Nucleus accumbens (tissue), 56 donors: ENCODE measurements around the gene FBXO4.
"Not testable (repeated sequence)": the region's sequence is repeated elsewhere in the genome, so short reads cannot be mapped to it uniquely, and the experiment has no call there.

Source experiments
- DNase-seq, 56 donors: peaks; one replicate each; lab custom pipeline; 2025; lab: John Stamatoyannopoulos, UW

Gene FBXO4

GRCh38 chr5:41921166-41921565, 3.9 kb upstream of the FBXO4 start:
- DNase-seq: no peak

- DNase-seq: no peak
These were observed 3.2 kb upstream of the FBXO4 start for GRCh38 chr5:41921874-41922273.

- DNase-seq: no peak
These were observed 582 bp upstream of the FBXO4 start for GRCh38 chr5:41924526-41924871.

DNA sequence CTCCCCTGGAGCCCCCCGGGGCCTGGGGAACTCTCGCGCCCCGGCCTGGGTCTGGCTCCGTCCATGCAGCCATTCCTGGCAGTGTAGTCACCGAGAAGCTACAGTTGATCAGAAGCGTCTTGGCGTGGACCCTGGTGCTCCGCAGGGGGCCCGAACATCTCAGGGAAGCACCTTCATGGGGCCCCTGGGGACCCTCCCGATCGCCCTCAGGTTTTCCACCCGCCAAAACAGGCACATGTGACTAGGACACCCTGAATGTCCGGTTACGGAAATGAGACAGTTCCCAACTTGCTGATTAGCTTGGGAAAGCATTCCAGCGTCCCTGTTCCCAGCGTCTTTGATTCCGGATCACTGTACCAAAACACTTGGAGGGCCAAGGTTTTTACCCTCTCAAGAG, 472 bp downstream of the FBXO4 start:
- DNase-seq: peak in 29 of 56 donors; percentile 7 to 62 (median 38)

DNA sequence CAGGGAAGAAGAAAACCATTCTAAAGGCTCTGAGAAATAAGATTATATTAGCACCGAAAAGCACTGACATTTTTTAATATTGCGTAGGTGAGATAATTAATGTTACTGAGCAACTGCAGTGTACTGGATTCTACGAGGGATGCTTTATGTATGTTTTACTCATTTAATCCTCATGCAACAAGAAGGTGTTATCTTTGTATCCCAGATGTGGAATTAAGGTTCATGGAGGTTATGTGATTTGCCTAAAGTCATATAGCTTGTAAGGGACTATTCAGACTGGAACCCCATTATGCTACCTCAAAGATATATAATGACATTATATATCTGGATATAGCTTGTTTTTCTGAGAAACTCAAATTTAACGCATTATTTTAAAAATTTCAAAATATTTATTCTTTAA, 2.5 kb downstream of the FBXO4 start:
- DNase-seq: no peak

- no peak for DNase-seq
These were observed 4.0 kb downstream of the FBXO4 start for GRCh38 chr5:41929035-41929434.

- no peak for DNase-seq
These were observed 7.7 kb downstream of the FBXO4 start for GRCh38 chr5:41932770-41933169.

GRCh38 chr5:41935544-41935943, 10.5 kb downstream of the FBXO4 start:
- DNase-seq: no peak

DNA sequence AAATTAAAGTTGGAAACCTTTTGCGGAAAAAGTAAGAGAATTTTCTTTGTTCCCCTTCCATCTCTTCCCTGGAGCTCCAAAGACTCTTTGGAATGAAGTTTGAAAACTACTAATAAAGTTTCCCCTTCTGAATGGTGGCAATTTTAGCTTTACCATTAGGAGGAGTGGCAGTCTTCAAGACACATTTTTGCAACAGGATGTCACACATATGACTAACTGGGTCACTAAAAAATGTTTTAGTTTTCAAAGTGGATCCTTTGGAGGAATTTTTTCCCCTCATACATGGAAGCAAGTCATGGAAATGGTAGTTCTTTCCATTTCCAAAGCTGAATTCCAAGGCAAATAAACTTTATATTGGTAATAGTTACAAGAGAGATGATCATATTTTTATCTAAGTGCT, 15.6 kb downstream of the FBXO4 start:
- no peak for DNase-seq

- DNase-seq: not testable (repeated sequence)
These were observed 20.4 kb downstream of the FBXO4 start for GRCh38 chr5:41945332-41945955.

DNA sequence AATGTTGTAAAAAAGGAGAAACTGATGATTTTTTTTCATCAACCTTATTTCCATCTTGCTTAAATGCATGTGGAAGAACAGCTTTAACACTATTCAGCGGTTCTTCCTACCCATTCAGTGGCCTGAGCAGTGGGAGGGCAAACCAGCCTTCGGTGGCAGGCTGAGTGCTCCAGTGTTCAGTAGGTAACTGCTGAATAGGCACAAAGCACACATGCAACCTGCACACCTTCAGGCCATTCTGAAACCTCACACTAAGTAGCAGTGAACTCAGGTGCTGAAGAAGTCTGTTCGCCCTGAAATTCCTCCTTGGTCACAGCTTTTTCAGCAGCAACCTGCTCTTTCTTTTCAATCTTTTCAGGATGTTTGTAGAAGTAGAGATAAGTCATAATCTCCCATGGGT, 26.1 kb downstream of the FBXO4 start:
- DNase-seq: no peak

DNA sequence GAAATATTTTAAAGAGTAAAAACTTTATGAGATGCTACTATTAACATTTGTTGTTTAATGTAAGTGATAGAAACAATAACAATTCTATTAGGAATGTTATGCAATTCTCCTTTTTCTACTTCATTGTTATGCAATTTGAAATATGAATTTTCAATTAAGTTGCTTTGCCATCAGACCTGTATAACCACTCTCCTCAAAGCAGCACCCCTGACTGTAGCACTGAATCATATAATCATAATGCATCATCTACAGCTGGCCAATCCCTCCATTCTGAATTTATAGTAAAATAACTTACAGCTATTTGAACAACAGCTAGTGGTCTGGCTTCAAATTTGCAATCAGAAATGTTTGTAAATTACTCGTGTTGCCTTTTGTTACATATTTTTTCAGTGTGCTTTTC, 29.2 kb downstream of the FBXO4 start:
- no peak for DNase-seq

GRCh38 chr5:41955432-41956024, 30.4 kb downstream of the FBXO4 start:
- DNase-seq: no peak

DNA sequence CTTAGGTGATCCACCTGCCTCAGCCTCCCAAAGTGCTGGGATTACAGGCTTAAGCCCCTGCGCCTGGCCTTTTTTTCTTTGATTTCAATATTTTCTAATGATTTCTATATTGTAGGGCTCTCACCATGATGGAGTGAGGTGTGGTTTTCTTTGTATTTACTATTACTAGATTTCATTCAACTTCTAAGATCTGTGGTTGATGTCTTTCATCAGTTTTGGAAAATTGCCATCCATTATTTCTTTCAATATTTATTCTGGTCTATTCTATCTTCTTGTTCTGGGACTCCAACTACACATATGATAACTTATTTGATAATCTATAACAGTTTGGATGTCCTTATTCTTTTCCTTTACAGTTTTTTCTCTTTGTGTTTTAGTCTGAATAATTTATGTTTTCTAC, 31.9 kb downstream of the FBXO4 start:
- DNase-seq: no peak

GRCh38 chr5:41960481-41960880, 35.4 kb downstream of the FBXO4 start:
- no peak for DNase-seq

DNA sequence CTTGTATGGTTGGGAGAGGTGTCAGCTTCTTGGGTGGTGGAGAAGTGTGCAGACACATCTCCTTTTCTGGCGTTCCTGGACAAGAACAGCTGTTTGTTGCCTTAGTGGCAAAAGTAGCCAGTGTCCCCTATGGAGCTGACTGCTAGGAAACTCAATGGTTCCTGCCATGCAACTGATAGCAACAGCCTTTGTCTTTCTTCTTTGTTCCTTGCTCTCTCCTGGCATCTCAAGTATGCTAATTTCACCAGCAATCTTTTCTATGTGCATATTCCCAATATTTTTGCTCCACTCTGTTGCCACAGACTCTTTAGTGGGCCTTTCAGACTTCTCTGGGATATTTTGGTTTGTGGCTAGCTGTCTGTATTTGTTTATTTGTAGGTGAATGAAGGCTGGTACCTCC, 36.7 kb downstream of the FBXO4 start:
- DNase-seq: no peak

DNA sequence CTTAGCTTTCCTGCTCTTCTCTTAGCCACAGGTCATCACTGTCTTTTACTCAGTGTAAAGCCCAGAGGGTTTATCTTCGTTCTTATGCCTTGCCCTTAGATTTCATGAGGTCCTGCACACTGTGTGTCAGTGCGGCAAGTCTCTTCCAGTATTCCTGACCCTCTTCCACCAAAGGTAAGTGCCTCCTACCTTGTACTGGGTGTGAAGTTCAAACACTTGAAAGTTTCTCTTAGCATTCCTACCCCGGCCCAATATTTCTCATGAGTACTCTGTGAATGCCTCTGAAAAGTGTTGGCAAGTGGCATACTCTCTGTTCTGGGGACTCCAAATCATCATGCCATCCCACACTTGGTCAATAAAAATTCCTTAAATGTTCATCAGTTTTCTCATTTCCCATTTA, 37.4 kb downstream of the FBXO4 start:
- DNase-seq: no peak

DNA sequence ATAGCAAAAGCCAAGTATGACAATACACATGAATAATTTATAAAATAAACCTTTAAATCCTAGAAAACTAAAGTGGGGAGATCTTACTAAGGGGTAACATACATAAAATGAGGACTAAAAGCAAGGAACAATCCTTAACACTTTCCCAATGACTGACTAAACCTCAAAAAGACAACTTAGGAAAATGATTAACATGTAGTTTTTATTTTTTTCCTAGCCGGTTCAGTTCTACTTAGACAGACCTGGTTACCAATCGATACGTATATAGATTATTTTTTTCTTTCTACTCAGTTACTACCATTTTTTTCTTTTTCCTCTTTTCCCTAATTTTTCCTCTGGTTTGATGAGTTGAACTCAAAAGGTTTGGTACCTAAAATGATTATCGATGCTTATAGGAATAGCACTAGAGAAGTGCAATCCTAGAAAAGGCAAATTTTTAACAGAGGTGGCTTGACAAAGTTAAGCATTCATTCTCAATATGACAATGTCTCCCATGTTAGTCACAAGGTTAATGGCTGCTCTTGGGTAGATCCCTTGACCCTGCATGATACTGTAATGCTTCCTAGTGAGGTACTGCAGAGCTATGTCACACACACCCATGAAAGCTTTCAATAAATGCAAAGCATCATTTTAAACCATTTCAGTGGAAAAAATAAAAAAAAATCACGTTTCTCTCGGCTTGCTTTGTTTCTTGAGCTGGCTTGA, 41.5 kb downstream of the FBXO4 start:
- no peak for DNase-seq

- DNase-seq: no peak
These were observed 42.3 kb downstream of the FBXO4 start for GRCh38 chr5:41967401-41967800.

DNA sequence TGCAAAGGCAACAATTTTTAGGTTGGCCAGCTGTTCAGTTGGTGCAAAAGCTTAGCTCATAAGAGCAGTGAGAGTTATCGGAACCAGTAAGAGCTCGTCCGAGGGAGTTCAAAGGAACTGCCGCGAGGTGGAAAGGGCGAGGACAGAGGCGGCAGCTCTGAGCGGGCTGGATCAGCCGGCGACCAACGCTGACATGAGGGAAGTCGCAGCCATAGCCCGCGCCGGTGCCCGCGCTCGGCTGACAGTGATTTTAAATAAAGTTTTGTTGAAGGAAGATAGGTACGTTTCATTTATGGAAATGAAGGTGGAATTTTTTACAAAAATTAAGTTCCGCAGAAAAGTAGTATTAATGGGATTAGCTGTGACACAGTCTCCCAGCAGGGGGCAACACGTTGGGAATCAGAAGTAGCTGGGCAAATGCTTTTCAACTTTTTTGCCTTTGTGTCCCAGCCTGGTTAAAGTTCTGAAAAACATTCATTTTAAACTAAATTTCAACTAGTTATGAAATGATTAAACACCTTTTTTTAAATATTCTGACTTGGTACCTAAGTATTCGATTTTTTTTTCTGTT, 43.2 kb downstream of the FBXO4 start:
- DNase-seq: no peak

DNA sequence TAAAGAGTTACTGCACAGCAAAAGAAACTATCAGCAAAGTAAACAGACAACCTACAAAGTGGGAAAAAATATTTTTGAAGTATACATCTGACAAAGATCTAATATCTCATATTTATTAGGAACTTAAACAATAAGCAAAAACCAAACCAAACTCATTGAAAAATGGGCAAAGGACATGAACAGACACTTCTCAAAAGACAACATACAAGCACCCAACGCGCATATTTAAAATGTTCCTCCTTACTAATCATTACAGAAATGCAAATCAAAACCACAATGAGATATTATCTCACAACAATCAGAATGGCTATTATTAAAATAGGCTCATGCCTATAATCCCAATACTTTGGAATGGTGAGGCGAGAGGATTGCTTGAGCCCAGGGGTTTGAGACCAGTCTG, 48.0 kb downstream of the FBXO4 start:
- no peak for DNase-seq

DNA sequence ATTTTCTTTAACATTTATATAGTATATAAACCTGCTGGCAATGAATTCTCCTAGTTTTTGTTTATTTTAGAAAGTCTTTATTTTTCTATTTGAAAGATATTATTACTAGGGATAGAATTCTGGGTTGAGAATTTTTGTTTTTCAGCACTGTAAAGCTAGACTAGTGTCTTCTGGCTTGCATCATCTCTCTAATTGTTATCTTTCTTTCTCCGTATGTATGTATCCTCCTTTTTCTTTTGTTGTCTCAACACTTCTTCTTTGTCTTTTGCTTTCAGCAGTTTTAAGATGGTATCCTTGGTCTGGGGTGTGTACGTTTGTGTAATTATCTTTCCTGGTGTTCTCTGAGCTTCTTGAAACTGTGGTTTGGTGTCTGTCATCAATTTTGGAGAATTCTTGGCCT, 48.8 kb downstream of the FBXO4 start:
- DNase-seq: no peak
